Measurements from ENCODE around the gene APOBEC3G.
A peak's percentile ranks its signal among the peaks of the same experiment; 100 is the strongest.

The APOBEC3G gene

DNA sequence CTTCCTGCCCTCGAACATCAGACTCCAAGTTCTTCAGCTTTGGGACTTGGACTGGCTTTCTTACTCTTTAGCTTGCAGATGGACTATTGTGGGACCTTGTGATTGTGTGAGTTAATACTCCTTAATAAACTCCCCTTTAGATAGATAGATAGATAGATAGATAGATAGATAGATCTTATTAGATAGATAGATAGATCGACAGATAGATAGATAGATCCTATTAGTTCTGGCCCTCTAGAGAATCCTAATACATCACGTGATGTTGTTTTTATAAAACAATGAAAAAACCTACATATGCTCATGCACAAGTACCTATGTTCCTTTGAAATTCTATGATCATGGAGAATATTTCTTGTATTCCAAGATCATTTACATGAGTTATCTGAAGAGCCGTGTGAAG lies 43.9 kb downstream of the APOBEC3G start:
- Histone ChIP-seq H3K9ac (ENCODE audit: low read depth, low read length) (no peak overlapping the region), H3K27me3 (ENCODE audit: control insufficient read depth, insufficient read depth, low read length) (peaks cover 2% of the 10 kb centered on the region), H3K9me3 (ENCODE audit: control insufficient read depth, insufficient read depth, low read length) (no peaks in the 10 kb centered on the region), H3K4me1 (ENCODE audit: control insufficient read depth, insufficient read depth, low read length) (peaks cover 8% of the 10 kb centered on the region), H3K4me3 (ENCODE audit: low read depth, low read length) (no peak overlapping the region), H3K36me3 (ENCODE audit: control insufficient read depth, insufficient read depth, low read length) (no peaks in the 10 kb centered on the region)

DNA sequence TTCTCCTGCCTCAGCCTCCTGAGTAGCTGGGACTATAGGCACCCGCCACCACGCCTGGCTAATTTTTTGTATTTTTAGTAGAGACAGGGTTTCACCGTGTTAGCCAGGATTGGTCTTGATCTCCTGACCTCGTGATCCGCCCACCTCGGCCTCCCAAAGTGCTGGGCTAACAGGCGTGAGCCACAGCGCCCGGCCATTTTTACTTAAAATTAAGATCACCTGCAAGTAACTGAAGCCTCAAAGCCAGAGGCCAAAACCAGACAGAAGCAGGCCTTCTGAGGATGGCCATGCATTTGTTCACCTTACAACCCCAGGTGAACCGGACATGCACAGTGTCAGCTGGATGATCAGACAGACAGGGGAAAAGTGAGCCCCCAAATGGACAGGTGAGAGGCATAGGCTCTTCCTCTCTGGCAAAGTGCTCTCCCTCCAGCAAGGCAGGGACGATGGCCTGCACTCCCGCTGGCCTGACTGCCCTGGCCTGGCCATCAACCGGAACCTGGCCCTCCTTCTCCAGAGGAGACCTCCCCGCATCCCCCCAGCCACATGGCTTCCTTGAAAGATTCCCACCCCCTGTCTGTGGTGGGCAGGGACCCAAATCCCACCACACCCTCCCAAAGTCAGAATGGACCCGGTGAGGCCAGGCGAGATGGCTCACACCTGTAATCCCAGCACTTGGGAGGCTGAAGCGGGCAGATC lies 45.8 kb downstream of the APOBEC3G start:
- Histone ChIP-seq H3K9ac (ENCODE audit: low read depth, low read length) (no peak overlapping the region), H3K27me3 (ENCODE audit: control insufficient read depth, insufficient read depth, low read length) (no peaks in the 10 kb centered on the region), H3K36me3 (ENCODE audit: control insufficient read depth, insufficient read depth, low read length) (no peaks in the 10 kb centered on the region), H3K4me1 (ENCODE audit: control insufficient read depth, insufficient read depth, low read length) (peaks cover under 1% of the 10 kb centered on the region), H3K4me3 (ENCODE audit: low read depth, low read length) (no peak overlapping the region), H3K9me3 (ENCODE audit: control insufficient read depth, insufficient read depth, low read length) (no peaks in the 10 kb centered on the region)

GRCh38 chr22:39123751-39124581 lies 46.9 kb downstream of the APOBEC3G start:
- Histone ChIP-seq H3K27me3 (ENCODE audit: control insufficient read depth, insufficient read depth, low read length) (no peaks in the 10 kb centered on the region), H3K4me3 (ENCODE audit: low read depth, low read length) (peak overlapping the region; percentile 22)

DNA sequence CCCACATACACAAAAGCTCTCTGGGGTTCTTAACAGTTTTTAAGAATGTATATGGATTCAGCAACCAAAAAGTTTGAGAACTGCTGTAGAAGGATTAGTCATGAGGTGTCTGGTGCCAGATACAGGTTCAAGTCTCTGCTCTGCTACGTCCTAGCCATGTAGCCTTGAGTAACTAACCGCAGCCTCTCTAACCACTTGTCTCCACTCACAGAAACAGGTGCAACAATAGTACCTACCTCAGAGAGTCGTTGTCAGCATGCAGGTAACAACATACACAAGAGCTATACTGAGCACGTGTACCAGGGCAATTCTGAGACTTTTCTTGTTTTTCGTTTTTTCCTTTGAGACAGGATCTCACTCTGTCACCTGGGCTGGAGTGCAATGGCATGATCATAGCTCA lies 48.5 kb downstream of the APOBEC3G start:
- Histone ChIP-seq H3K27me3 (ENCODE audit: control insufficient read depth, insufficient read depth, low read length) (no peaks in the 10 kb centered on the region), H3K9ac (ENCODE audit: low read depth, low read length) (no peak overlapping the region)

More at GRCh38 chr22:39123751-39124581, 46.9 kb downstream of the APOBEC3G start:
- no peaks in the 10 kb centered on the region for H3K4me1 ChIP-seq (ENCODE audit: control insufficient read depth, insufficient read depth, low read length)
- no peaks in the 10 kb centered on the region for H3K9me3 ChIP-seq (ENCODE audit: control insufficient read depth, insufficient read depth, low read length)
- H3K36me3 ChIP-seq (ENCODE audit: control insufficient read depth, insufficient read depth, low read length): no peaks in the 10 kb centered on the region
- H3K9ac ChIP-seq (ENCODE audit: low read depth, low read length): no peak overlapping the region

DNA sequence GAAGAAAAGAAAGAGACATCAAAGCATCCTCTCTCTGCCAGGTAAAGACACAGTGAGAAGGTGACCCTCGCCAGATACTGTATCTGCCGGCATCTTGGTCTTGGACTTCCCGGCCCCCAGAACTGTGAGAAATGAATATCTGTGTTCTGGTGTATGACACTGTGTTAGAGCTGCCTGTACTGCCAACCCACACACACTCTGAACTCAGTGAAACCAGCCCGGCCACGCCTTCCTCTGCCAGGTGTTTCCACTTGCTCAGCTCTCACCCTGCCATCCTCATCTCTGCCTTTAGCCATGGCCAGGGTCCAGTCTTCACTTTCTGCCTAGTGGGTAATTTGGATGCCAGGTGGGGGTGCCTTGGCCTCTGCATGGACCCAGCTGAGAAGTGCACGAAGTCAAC lies 51.4 kb downstream of the APOBEC3G start:
- Histone ChIP-seq H3K9me3 (ENCODE audit: control insufficient read depth, insufficient read depth, low read length) (no peaks in the 10 kb centered on the region), H3K36me3 (ENCODE audit: control insufficient read depth, insufficient read depth, low read length) (no peaks in the 10 kb centered on the region), H3K27me3 (ENCODE audit: control insufficient read depth, insufficient read depth, low read length) (no peaks in the 10 kb centered on the region), H3K4me1 (ENCODE audit: control insufficient read depth, insufficient read depth, low read length) (peaks cover 4% of the 10 kb centered on the region), H3K9ac (ENCODE audit: low read depth, low read length) (no peak overlapping the region), H3K4me3 (ENCODE audit: low read depth, low read length) (no peak overlapping the region)

More for the DNA sequence above, 48.5 kb downstream of the APOBEC3G start:
- Histone ChIP-seq H3K4me3 (ENCODE audit: low read depth, low read length) (no peak overlapping the region), H3K4me1 (ENCODE audit: control insufficient read depth, insufficient read depth, low read length) (no peaks in the 10 kb centered on the region), H3K36me3 (ENCODE audit: control insufficient read depth, insufficient read depth, low read length) (no peaks in the 10 kb centered on the region), H3K9me3 (ENCODE audit: control insufficient read depth, insufficient read depth, low read length) (no peaks in the 10 kb centered on the region)

- H3K9ac ChIP-seq (ENCODE audit: low read depth, low read length): no peak overlapping the region
- H3K27me3 ChIP-seq (ENCODE audit: control insufficient read depth, insufficient read depth, low read length): no peaks in the 10 kb centered on the region
- peaks cover 4% of the 10 kb centered on the region for H3K4me1 ChIP-seq (ENCODE audit: control insufficient read depth, insufficient read depth, low read length)
- no peak overlapping the region for H3K4me3 ChIP-seq (ENCODE audit: low read depth, low read length)
- no peaks in the 10 kb centered on the region for H3K36me3 ChIP-seq (ENCODE audit: control insufficient read depth, insufficient read depth, low read length)
- no peaks in the 10 kb centered on the region for H3K9me3 ChIP-seq (ENCODE audit: control insufficient read depth, insufficient read depth, low read length)
Observed at GRCh38 chr22:39129081-39129480, 52.0 kb downstream of the APOBEC3G start.

GRCh38 chr22:39129746-39130145 lies 52.7 kb downstream of the APOBEC3G start:
- Histone ChIP-seq H3K4me3 (ENCODE audit: low read depth, low read length) (no peak overlapping the region), H3K4me1 (ENCODE audit: control insufficient read depth, insufficient read depth, low read length) (peaks cover 4% of the 10 kb centered on the region), H3K9ac (ENCODE audit: low read depth, low read length) (no peak overlapping the region), H3K36me3 (ENCODE audit: control insufficient read depth, insufficient read depth, low read length) (no peaks in the 10 kb centered on the region), H3K27me3 (ENCODE audit: control insufficient read depth, insufficient read depth, low read length) (no peaks in the 10 kb centered on the region), H3K9me3 (ENCODE audit: control insufficient read depth, insufficient read depth, low read length) (no peaks in the 10 kb centered on the region)

- Histone ChIP-seq H3K27me3 (ENCODE audit: control insufficient read depth, insufficient read depth, low read length) (no peaks in the 10 kb centered on the region), H3K4me3 (ENCODE audit: low read depth, low read length) (no peak overlapping the region), H3K9ac (ENCODE audit: low read depth, low read length) (no peak overlapping the region), H3K9me3 (ENCODE audit: control insufficient read depth, insufficient read depth, low read length) (no peaks in the 10 kb centered on the region), H3K36me3 (ENCODE audit: control insufficient read depth, insufficient read depth, low read length) (no peaks in the 10 kb centered on the region), H3K4me1 (ENCODE audit: control insufficient read depth, insufficient read depth, low read length) (peaks cover 4% of the 10 kb centered on the region)
Observed at GRCh38 chr22:39130152-39130704, 53.2 kb downstream of the APOBEC3G start.

DNA sequence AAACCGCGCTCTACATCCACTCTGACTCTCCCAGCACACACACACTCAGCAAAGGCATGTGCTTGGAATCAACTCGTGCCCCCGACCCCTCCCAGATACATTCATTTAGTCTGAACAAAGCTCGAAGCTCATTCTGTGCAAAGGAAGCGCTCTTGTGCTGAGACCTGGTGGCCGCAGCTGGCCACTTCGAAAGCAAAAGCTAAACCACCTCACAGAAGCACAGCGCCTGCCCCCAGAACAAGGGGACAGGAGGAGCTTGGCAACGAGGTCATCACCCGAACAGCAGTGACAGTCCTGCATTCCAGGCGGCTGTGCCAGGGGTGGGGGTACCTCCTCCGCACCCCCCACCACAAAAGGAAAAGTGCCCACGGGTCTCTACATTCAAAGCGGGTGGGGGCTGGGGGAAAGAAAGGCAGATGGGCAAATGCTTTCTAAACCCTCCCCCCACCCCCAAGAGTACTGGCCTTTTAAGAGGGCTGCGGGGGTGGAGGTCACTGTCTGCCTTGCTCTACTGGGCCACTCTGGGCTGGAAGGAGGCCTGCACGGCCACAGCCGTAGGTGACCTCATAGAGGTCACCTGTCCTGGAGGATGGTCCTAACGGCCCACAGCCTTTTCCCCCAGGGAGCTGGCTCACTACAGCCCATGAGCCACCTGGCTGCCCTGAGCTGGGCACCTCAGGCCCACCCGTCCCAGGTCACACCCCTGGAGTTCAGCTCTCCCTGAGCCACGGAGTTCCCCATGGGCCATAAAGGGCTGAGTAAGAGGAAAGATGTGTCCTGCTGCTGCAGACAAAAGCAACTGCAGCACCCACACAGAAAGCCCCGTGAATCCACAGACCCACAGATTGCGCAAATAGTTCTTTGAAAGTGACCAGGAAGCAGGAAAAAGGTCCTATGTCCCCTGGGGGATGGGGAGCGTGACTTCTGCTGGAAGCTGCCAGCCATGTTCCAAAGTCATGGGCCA lies 54.1 kb downstream of the APOBEC3G start:
- peaks cover 8% of the 10 kb centered on the region for H3K4me1 ChIP-seq (ENCODE audit: control insufficient read depth, insufficient read depth, low read length)
- H3K4me3 ChIP-seq (ENCODE audit: low read depth, low read length): no peak overlapping the region
- no peaks in the 10 kb centered on the region for H3K9me3 ChIP-seq (ENCODE audit: control insufficient read depth, insufficient read depth, low read length)
- no peaks in the 10 kb centered on the region for H3K36me3 ChIP-seq (ENCODE audit: control insufficient read depth, insufficient read depth, low read length)
- H3K9ac ChIP-seq (ENCODE audit: low read depth, low read length): no peak overlapping the region
- H3K27me3 ChIP-seq (ENCODE audit: control insufficient read depth, insufficient read depth, low read length): no peaks in the 10 kb centered on the region

DNA sequence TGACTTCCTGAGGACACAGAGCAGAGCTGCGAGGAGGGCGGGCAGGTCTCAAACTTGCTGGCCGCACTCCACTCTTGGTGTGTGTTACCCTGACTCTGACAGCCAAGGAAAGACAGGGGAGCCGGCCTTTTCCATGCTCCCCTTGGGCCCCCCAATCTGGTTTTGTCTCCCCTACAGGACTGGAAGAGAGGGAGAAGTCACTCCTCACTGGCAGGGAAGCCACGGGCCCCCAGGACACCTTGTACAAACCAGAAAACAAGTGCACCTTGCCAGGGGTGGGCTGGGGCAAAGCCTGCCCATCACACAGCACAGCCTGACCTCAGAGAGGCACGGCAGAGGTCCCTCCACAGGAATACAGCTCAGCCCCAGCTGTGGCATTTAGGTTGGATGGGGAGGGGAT lies 55.2 kb downstream of the APOBEC3G start:
- no peak overlapping the region for H3K4me3 ChIP-seq (ENCODE audit: low read depth, low read length)
- H3K36me3 ChIP-seq (ENCODE audit: control insufficient read depth, insufficient read depth, low read length): no peaks in the 10 kb centered on the region
- H3K9me3 ChIP-seq (ENCODE audit: control insufficient read depth, insufficient read depth, low read length): no peaks in the 10 kb centered on the region
- peak overlapping the region; percentile 37 for H3K9ac ChIP-seq (ENCODE audit: low read depth, low read length)
- H3K4me1 ChIP-seq (ENCODE audit: control insufficient read depth, insufficient read depth, low read length): peaks cover 8% of the 10 kb centered on the region
- H3K27me3 ChIP-seq (ENCODE audit: control insufficient read depth, insufficient read depth, low read length): no peaks in the 10 kb centered on the region

DNA sequence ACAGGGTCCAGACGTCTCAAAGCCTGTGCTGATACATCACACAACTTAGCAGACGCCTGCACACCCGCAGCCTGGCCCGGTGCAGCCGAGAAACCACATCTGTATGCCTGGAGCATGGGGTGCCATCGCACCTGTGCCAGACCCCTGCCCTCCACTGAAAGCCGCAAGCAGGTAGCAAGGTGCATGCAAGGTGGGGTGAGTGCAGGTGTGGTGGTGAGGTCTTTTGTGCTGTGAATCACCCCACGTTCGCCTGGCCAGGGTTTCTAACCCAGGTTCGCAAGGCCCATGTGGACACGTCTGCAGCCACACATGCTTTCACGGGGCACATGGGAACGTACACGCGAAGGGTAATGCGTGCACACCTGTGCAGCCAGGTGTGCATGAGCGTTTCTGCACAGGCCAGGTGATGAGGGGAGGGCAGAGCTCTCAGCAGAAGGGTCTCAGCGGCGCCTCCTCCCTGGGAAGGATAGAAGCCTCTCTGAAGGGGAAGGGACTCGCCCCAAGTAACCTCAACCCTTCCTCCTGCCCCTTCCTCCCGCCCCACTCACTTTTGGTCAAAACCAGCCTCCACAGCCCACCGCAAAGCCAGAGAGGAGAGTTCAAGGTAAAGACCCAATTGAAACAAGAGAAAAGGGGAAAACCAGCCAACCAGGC lies 55.9 kb downstream of the APOBEC3G start:
- no peak overlapping the region for H3K9ac ChIP-seq (ENCODE audit: low read depth, low read length)
- peaks cover 8% of the 10 kb centered on the region for H3K4me1 ChIP-seq (ENCODE audit: control insufficient read depth, insufficient read depth, low read length)
- H3K27me3 ChIP-seq (ENCODE audit: control insufficient read depth, insufficient read depth, low read length): no peaks in the 10 kb centered on the region
- no peaks in the 10 kb centered on the region for H3K36me3 ChIP-seq (ENCODE audit: control insufficient read depth, insufficient read depth, low read length)
- H3K4me3 ChIP-seq (ENCODE audit: low read depth, low read length): no peak overlapping the region
- H3K9me3 ChIP-seq (ENCODE audit: control insufficient read depth, insufficient read depth, low read length): no peaks in the 10 kb centered on the region

All from iPS-15b (cell line).